Type B pancreatic cell (in vitro differentiated cells): ENCODE measurements around the gene CDK5RAP2. TPM values are rescaled to one million over a fixed set of nuclear protein-coding genes. Genes with fewer than 3 reads are reported as not detected.
A peak's percentile ranks its signal among the peaks of the same experiment; 100 is the strongest.
"Not testable (repeated sequence)": the region's sequence is repeated elsewhere in the genome, so short reads cannot be mapped to it uniquely, and the experiment has no call there.

ENCODE experiments used
- DNase-seq: peaks from one replicate; pipeline ENCODE4 v3.0.0; 2021; ENCODE audit warnings: mixed read lengths; ENCODE audit not compliant: unreplicated experiment; ENCODE audit errors: extremely low spot score
- H3K27ac Mint-ChIP-seq: 2 replicates; pipeline ENCODE4 v1.8.0; 2021; ENCODE audit warnings: mild to moderate bottlenecking, mixed read lengths
- H3K27me3 Mint-ChIP-seq: 2 replicates; pipeline ENCODE4 v1.8.0; 2021; ENCODE audit warnings: mixed read lengths
- H3K36me3 Mint-ChIP-seq: 2 replicates; pipeline ENCODE4 v1.8.0; 2021; ENCODE audit warnings: mixed read lengths
- H3K4me1 Mint-ChIP-seq: one replicate; pipeline ENCODE4 v1.8.0; 2021; ENCODE audit warnings: mixed read lengths; ENCODE audit not compliant: unreplicated experiment
- H3K4me3 Mint-ChIP-seq: 2 replicates; pipeline ENCODE4 v1.8.0; 2021; ENCODE audit warnings: mild to moderate bottlenecking, mixed read lengths
- H3K9me3 Mint-ChIP-seq: 2 replicates; pipeline ENCODE4 v1.8.0; 2021; ENCODE audit warnings: mixed read lengths
- CTCF ChIP-seq: fragments of 200-600 bp; sonication (generic); conservative IDR thresholded peaks from 2 replicates; pipeline ENCODE4 v1.5.0; 2021; ENCODE audit warnings: antibody characterized with exemption, mild to moderate bottlenecking
- total RNA-seq: library from RNA; stranded (reverse); gene quantifications from 2 replicates; pipeline ENCODE4 v1.2.1, GENCODE V29; 2021; ENCODE audit warnings: low replicate concordance

Gene CDK5RAP2
- total RNA-seq, 1 donor from 2014 or later = 69.2 TPM

- TF ChIP-seq CTCF = no peak
- Mint-ChIP-seq H3K4me3 (peak overlapping the region; percentile 83), H3K36me3 (peaks cover 56% of the 10 kb centered on the region), H3K27ac (peak overlapping the region; percentile 99), H3K4me1 (peaks cover 4% of the 10 kb centered on the region), H3K27me3 (no peaks in the 10 kb centered on the region), H3K9me3 (no peaks in the 10 kb centered on the region)
- no peak for DNase-seq
These were observed 47.1 kb downstream of the CDK5RAP2 start for GRCh38 chr9:120532891-120533290.

GRCh38 chr9:120532475-120532874 is 47.5 kb downstream of the CDK5RAP2 start:
- TF ChIP-seq CTCF = no peak

GRCh38 chr9:120531683-120532300 is 48.2 kb downstream of the CDK5RAP2 start:
- no peak for DNase-seq
- peak overlapping the region; percentile 99 for H3K27ac Mint-ChIP-seq
- H3K4me3 Mint-ChIP-seq = no peak overlapping the region
- no peaks in the 10 kb centered on the region for H3K9me3 Mint-ChIP-seq
- peak; percentile 65 for TF ChIP-seq CTCF
- no peaks in the 10 kb centered on the region for H3K27me3 Mint-ChIP-seq
- H3K4me1 Mint-ChIP-seq = peaks cover 4% of the 10 kb centered on the region
- H3K36me3 Mint-ChIP-seq = peaks cover 67% of the 10 kb centered on the region

More at GRCh38 chr9:120532475-120532874, 47.5 kb downstream of the CDK5RAP2 start:
- Mint-ChIP-seq H3K27ac (peak overlapping the region; percentile 99), H3K4me1 (peaks cover 4% of the 10 kb centered on the region), H3K9me3 (no peaks in the 10 kb centered on the region), H3K27me3 (no peaks in the 10 kb centered on the region), H3K4me3 (peak overlapping the region; percentile 83), H3K36me3 (peaks cover 60% of the 10 kb centered on the region)
- DNase-seq = no peak

- H3K4me1 Mint-ChIP-seq, H3K27ac Mint-ChIP-seq, H3K4me3 Mint-ChIP-seq, DNase-seq, H3K9me3 Mint-ChIP-seq, H3K27me3 Mint-ChIP-seq: not testable (repeated sequence)
- H3K36me3 Mint-ChIP-seq = peaks cover 66% of the 10 kb centered on the region
These were observed 49.6 kb downstream of the CDK5RAP2 start for GRCh38 chr9:120530220-120530832.

- Mint-ChIP-seq H3K36me3 (peaks cover 68% of the 10 kb centered on the region), H3K27ac (no peak overlapping the region), H3K4me1 (peaks cover 4% of the 10 kb centered on the region)
These were observed 51.1 kb downstream of the CDK5RAP2 start for GRCh38 chr9:120528829-120529228.

More at GRCh38 chr9:120528829-120529228, 51.1 kb downstream of the CDK5RAP2 start:
- DNase-seq = no peak
- no peaks in the 10 kb centered on the region for H3K27me3 Mint-ChIP-seq
- no peaks in the 10 kb centered on the region for H3K9me3 Mint-ChIP-seq
- no peak overlapping the region for H3K4me3 Mint-ChIP-seq
- no peak for TF ChIP-seq CTCF
